H1 (cell line): ENCODE measurements around the gene MRI1. TPM values are rescaled to one million over a fixed set of nuclear protein-coding genes. Genes with fewer than 3 reads are reported as not detected.

Source experiments
- CTCF ChIA-PET: fragments of 300-600 bp; sonication (Branson Sonifier 250); formaldehyde crosslinking; loops from one replicate; lab custom pipeline; 2021; ENCODE audit not compliant: partially characterized antibody; lab: Charles Lee
- POLR2A ChIA-PET: fragments of 300-600 bp; sonication (Branson Sonifier 250); formaldehyde crosslinking; loops from one replicate; lab custom pipeline; 2021; ENCODE audit warnings: inconsistent platforms; ENCODE audit not compliant: partially characterized antibody; lab: Charles Lee
- DNase-seq, 2 experiments: peaks; one replicate each; pipeline versions ENCODE4 v3.0.0 to v3.0.0-alpha.2; 2010 to 2022; ENCODE audit warnings: low spot score in 2 of 2, low read depth in 1 of 2, mixed read lengths in 1 of 2
- FAIRE-seq: peaks from 2 replicates; lab custom pipeline; 2011; peaks lifted over from hg19 to GRCh38; lab: Jason Lieb, UNC
- H2AFZ ChIP-seq: 2 replicates; pipeline ENCODE4 v1.8.1; 2012; ENCODE audit warnings: low read length, inconsistent platforms
- H2AK5ac ChIP-seq: 2 replicates; pipeline ENCODE4 v1.6.1; 2013; ENCODE audit warnings: low read depth, low read length
- H2BK120ac ChIP-seq: replicated peaks from 2 replicates; pipeline ENCODE3; 2013; ENCODE audit warnings: low read depth, low read length, inconsistent platforms
- H2BK12ac ChIP-seq: 2 replicates; pipeline ENCODE4 v1.6.1; 2013; ENCODE audit warnings: low read depth, low read length
- H2BK15ac ChIP-seq: 2 replicates; pipeline ENCODE4 v1.6.1; 2013; ENCODE audit warnings: low read length
- H2BK20ac ChIP-seq: 2 replicates; pipeline ENCODE4 v1.6.1; 2013; ENCODE audit warnings: low read length
- H2BK5ac ChIP-seq: 2 replicates; pipeline ENCODE4 v1.6.1; 2013; ENCODE audit warnings: low read depth, low read length
- H3K14ac ChIP-seq: 2 replicates; pipeline ENCODE4 v1.6.1; 2013; ENCODE audit warnings: inconsistent platforms; ENCODE audit not compliant: insufficient read length
- H3K18ac ChIP-seq: 2 replicates; pipeline ENCODE4 v1.6.1; 2013; ENCODE audit warnings: low read length; ENCODE audit errors: extremely low read depth
- H3K23ac ChIP-seq: 2 replicates; pipeline ENCODE4 v1.6.1; 2013; ENCODE audit warnings: inconsistent platforms; ENCODE audit not compliant: insufficient read length
- H3K23me2 ChIP-seq: 2 replicates; pipeline ENCODE4 v1.6.1; 2013; ENCODE audit warnings: low read depth, low read length
- H3K27ac ChIP-seq: 2 replicates; pipeline ENCODE4 v1.6.1; 2011; ENCODE audit warnings: low read depth, low read length, inconsistent platforms
- H3K27me3 ChIP-seq, 4 experiments: replicated peaks in 1 of 4; 1 replicate in 1 of 4; 2 replicates in 3 of 4; pipeline versions ENCODE4 v1.6.1 to v1.8.1; 2011 to 2013; ENCODE audit warnings: low read length in 3 of 4, mild to moderate bottlenecking in 3 of 4, inconsistent platforms in 2 of 4, mixed read lengths in 2 of 4, moderate library complexity in 1 of 4; ENCODE audit not compliant: control insufficient read depth in 3 of 4, insufficient read depth in 3 of 4; ENCODE audit errors: extremely low read depth in 1 of 4
- H3K36me3 ChIP-seq, 4 experiments: 2 replicates each; pipeline versions ENCODE4 v1.6.1 to v1.8.1; 2011 to 2013; ENCODE audit warnings: mild to moderate bottlenecking in 4 of 4, low read length in 3 of 4, moderate library complexity in 2 of 4, control low read depth in 1 of 4, inconsistent platforms in 1 of 4; ENCODE audit not compliant: insufficient read depth in 4 of 4, control insufficient read depth in 2 of 4
- H3K4ac ChIP-seq: replicated peaks from 2 replicates; pipeline ENCODE3; 2013; ENCODE audit warnings: low read length, low read depth, mixed read lengths, inconsistent platforms; ENCODE audit not compliant: insufficient read length
- H3K4me1 ChIP-seq, 4 experiments: replicated peaks in 1 of 4; 1 replicate in 1 of 4; 2 replicates in 3 of 4; pipeline versions ENCODE4 v1.6.1 to v1.8.1; 2011 to 2013; ENCODE audit warnings: low read length in 3 of 4, inconsistent platforms in 2 of 4, mixed read lengths in 1 of 4; ENCODE audit not compliant: insufficient read depth in 4 of 4, control insufficient read depth in 3 of 4
- H3K4me2 ChIP-seq, 2 experiments: 2 replicates each; pipeline versions ENCODE4 v1.6.1 to v1.8.1; 2011 to 2013; ENCODE audit warnings: low read depth in 2 of 2, low read length in 2 of 2, control low read depth in 1 of 2, inconsistent platforms in 1 of 2, mild to moderate bottlenecking in 1 of 2; ENCODE audit not compliant: insufficient read depth in 1 of 2
- H3K4me3 ChIP-seq, 4 experiments: fragments of 200-600, 300-600 bp in 1 of 4; sonication (generic), shearing (Covaris generic), sonication (Bioruptor Twin) in 1 of 4; 2 replicates each; pipeline versions ENCODE4 v1.5.1 to v1.8.1; 2011 to 2016; ENCODE audit warnings: low read length in 4 of 4, low read depth in 3 of 4, control low read depth in 2 of 4, inconsistent platforms in 2 of 4, mild to moderate bottlenecking in 2 of 4, mixed read lengths in 1 of 4, moderate library complexity in 1 of 4; ENCODE audit not compliant: insufficient read depth in 2 of 4; ENCODE audit errors: extremely low read depth in 1 of 4
- H3K56ac ChIP-seq: replicated peaks from 2 replicates; pipeline ENCODE3; 2013; ENCODE audit warnings: low read depth, mild to moderate bottlenecking, mixed read lengths, low read length, inconsistent platforms; ENCODE audit not compliant: insufficient read length
- H3K79me1 ChIP-seq: 2 replicates; pipeline ENCODE4 v1.6.1; 2013; ENCODE audit warnings: low read depth, low read length, control low read depth
- H3K79me2 ChIP-seq, 2 experiments: 2 replicates each; pipeline versions ENCODE4 v1.6.1 to v1.8.1; 2012 to 2013; ENCODE audit warnings: low read length in 2 of 2, mild to moderate bottlenecking in 2 of 2, inconsistent platforms in 1 of 2; ENCODE audit not compliant: insufficient read depth in 2 of 2, control insufficient read depth in 1 of 2
- H3K9ac ChIP-seq, 4 experiments: replicated peaks in 1 of 4; 1 replicate in 1 of 4; 2 replicates in 3 of 4; pipeline versions ENCODE4 v1.6.1 to v1.8.1; 2011 to 2013; ENCODE audit warnings: low read depth in 3 of 4, low read length in 3 of 4, control low read depth in 2 of 4, mild to moderate bottlenecking in 2 of 4, moderate library complexity in 2 of 4, inconsistent platforms in 1 of 4; ENCODE audit errors: extremely low read depth in 1 of 4
- H3K9me3 ChIP-seq, 2 experiments: 2 replicates each; pipeline versions ENCODE4 v1.6.1 to v1.8.1; 2012 to 2013; ENCODE audit warnings: mild to moderate bottlenecking in 2 of 2, moderate library complexity in 2 of 2, control low read depth in 1 of 2, inconsistent platforms in 1 of 2, low read depth in 1 of 2, low read length in 1 of 2, mixed read lengths in 1 of 2; ENCODE audit not compliant: insufficient read depth in 2 of 2
- H4K20me1 ChIP-seq, 2 experiments: replicated peaks in 1 of 2; 2 replicates each; pipeline versions ENCODE3 to v1.8.1; 2011 to 2013; ENCODE audit warnings: inconsistent platforms in 2 of 2, low read length in 2 of 2, mild to moderate bottlenecking in 1 of 2; ENCODE audit not compliant: insufficient read depth in 2 of 2, control insufficient read depth in 1 of 2
- H4K5ac ChIP-seq: 2 replicates; pipeline ENCODE4 v1.6.1; 2013; ENCODE audit warnings: low read length, low read depth, mixed read lengths, inconsistent platforms; ENCODE audit not compliant: insufficient read length
- H4K8ac ChIP-seq: 2 replicates; pipeline ENCODE4 v1.8.0; 2013; ENCODE audit warnings: mild to moderate bottlenecking, moderate library complexity, low read length, inconsistent platforms; ENCODE audit not compliant: insufficient read depth; ENCODE audit errors: extremely low read depth
- H4K91ac ChIP-seq: replicated peaks from 2 replicates; pipeline ENCODE3; 2013; ENCODE audit warnings: low read length, mixed read lengths, inconsistent platforms; ENCODE audit not compliant: insufficient read length
- BACH1 ChIP-seq: IDR thresholded peaks from 2 replicates; pipeline ENCODE4 v1.6.1; 2012; ENCODE audit warnings: low read length, improper control_type of control experiment
- BRCA1 ChIP-seq: IDR thresholded peaks from 2 replicates; pipeline ENCODE4 v1.6.1; 2012; ENCODE audit warnings: low read depth, low read length, improper control_type of control experiment
- CBX8 ChIP-seq: fragments of 300-800, 300-1000 bp; sonication (generic); IDR thresholded peaks from 2 replicates; pipeline ENCODE4 v1.7.1; 2016; ENCODE audit warnings: low read depth, low read length, borderline replicate concordance
- CHD2 ChIP-seq: IDR thresholded peaks from 2 replicates; pipeline ENCODE4 v1.6.1; 2012; ENCODE audit warnings: low read length, improper control_type of control experiment
- HDAC2 ChIP-seq, 2 experiments: fragments of 300-600 bp in 1 of 2; sonication (generic) in 1 of 2; IDR thresholded peaks; 2 replicates each; pipeline ENCODE4 v1.6.1; 2011 to 2012; ENCODE audit warnings: low read depth in 2 of 2, low read length in 2 of 2, mild to moderate bottlenecking in 2 of 2, moderate library complexity in 2 of 2, borderline replicate concordance in 1 of 2, inconsistent platforms in 1 of 2
- KDM4A ChIP-seq: IDR thresholded peaks from one replicate; pipeline ENCODE4 v1.7.1; 2012; ENCODE audit warnings: low read depth, mild to moderate bottlenecking, moderate library complexity, low read length, inconsistent platforms; ENCODE audit not compliant: severe bottlenecking
- PHF8 ChIP-seq: fragments of 200-600 bp; sonication (generic); conservative IDR thresholded peaks from 2 replicates; pipeline ENCODE4 v1.7.1; 2012; ENCODE audit warnings: low read depth, mild to moderate bottlenecking, inconsistent platforms, low read length, moderate library complexity
- POU5F1 ChIP-seq: IDR thresholded peaks from 2 replicates; pipeline ENCODE4 v1.6.1; 2011; ENCODE audit warnings: low read depth, mild to moderate bottlenecking, low read length, moderate library complexity
- RFX5 ChIP-seq: IDR thresholded peaks from 2 replicates; pipeline ENCODE4 v1.6.1; 2011; ENCODE audit warnings: low read depth, low read length, improper control_type of control experiment, borderline replicate concordance
- RNF2 ChIP-seq: fragments of 200-900, 300-1000 bp; sonication (generic); IDR thresholded peaks from 2 replicates; pipeline ENCODE4 v1.7.1; 2016; ENCODE audit warnings: borderline replicate concordance, low read depth, mild to moderate bottlenecking, antibody characterized with exemption, low read length; ENCODE audit not compliant: poor library complexity, severe bottlenecking; ENCODE audit errors: missing control alignments
- SP1 ChIP-seq: IDR thresholded peaks from 2 replicates; pipeline ENCODE4 v1.6.1; 2011; ENCODE audit warnings: low read depth, low read length
- SRF ChIP-seq: IDR thresholded peaks from 2 replicates; pipeline ENCODE4 v1.6.1; 2011; ENCODE audit warnings: mild to moderate bottlenecking, low read depth, low read length, moderate library complexity
- TAF1 ChIP-seq: IDR thresholded peaks from 2 replicates; pipeline ENCODE4 v1.6.1; 2011; ENCODE audit warnings: mild to moderate bottlenecking, low read depth, low read length
- TAF7 ChIP-seq: optimal IDR thresholded peaks from 2 replicates; pipeline ENCODE3; 2011; ENCODE audit warnings: low read depth, mild to moderate bottlenecking, inconsistent platforms, low read length, moderate library complexity, borderline replicate concordance
- YY1 ChIP-seq: IDR thresholded peaks from 2 replicates; pipeline ENCODE4 v1.6.1; 2011; ENCODE audit warnings: low read depth, mild to moderate bottlenecking, low read length
- WGBS, 2 experiments: shearing (Covaris generic) in 1 of 2; methylation state at CpG; one replicate each; pipeline versions ENCODE4 v1.1.6 to v1.1.7; 2013 to 2015; ENCODE audit warnings: low lambda C conversion rate in 2 of 2, mixed read lengths in 2 of 2, inconsistent platforms in 1 of 2, low coverage in 1 of 2, missing lambda C conversion rate in 1 of 2; ENCODE audit not compliant: insufficient replicate concordance in 2 of 2, insufficient coverage in 1 of 2, insufficient read length in 1 of 2; ENCODE audit errors: extremely low coverage in 1 of 2, missing lambda C conversion rate in 1 of 2; 5-methylcytosine and 5-hydroxymethylcytosine counted together
- polyA plus RNA-seq, 7 experiments: library from polyadenylated mRNA; depleted of rRNA in 3 of 7; stranded (reverse) in 5 of 7; unstranded in 2 of 7; fragments of >200 nt in 5 of 7; fragments of 200-250 nt in 2 of 7; gene quantifications; 1 replicate in 5 of 7; 2 replicates in 1 of 7; 4 replicates in 1 of 7; pipeline versions ENCODE4 v1.2.1 to v1.2.3, GENCODE V29; 2011 to 2013; ENCODE audit warnings: missing spikeins in 2 of 7, mixed read lengths in 2 of 7
- total RNA-seq: library from RNA; stranded (reverse); fragmentation: NEBNext Ultra II Directional; extraction: Animal tissue kit (Norgen Biotek cat#: 25700); gene quantifications from 2 replicates; pipeline ENCODE4 v1.2.1, GENCODE V29; 2021

Gene MRI1
- total and polyA plus RNA-seq, 2 of the 8 experiments (the other 6 are each of a cell fraction or from before 2014, with no cell fraction given): 24.5 to 29.5 TPM

DNA sequence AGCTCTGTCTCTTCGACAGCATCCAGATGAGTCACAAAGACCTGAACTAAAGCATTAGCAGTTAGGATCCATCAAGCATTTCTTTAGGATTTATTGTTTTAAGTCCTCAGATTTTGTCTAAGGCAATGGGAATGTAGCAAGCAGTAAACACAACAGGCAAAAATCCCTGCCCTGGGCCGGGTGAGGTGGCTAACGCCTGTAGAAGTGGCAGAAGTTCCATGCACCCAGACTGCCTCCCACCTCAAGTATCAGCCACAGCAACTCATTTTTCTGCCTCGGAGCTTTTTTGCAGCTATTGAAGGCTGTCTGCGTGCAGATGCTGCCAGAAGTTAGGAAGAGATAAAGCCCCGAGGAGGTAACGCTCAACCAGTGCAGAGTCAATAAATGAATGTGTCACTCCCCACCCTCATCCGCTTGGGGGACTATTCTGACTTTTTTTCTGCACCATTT, 47.1 kb upstream of the MRI1 start:
- no peak overlapping the region for H3K9ac ChIP-seq
- no peaks in the 10 kb centered on the region for H4K20me1 ChIP-seq
- H3K23ac ChIP-seq: no peak overlapping the region
- no peaks in the 10 kb centered on the region for H3K23me2 ChIP-seq
- H2AFZ ChIP-seq: no peak overlapping the region
- no peak overlapping the region for H2BK120ac ChIP-seq
- no peak overlapping the region for H2BK12ac ChIP-seq
- WGBS, 2 experiments: 86% methylated on average over 8 of the region's 8 CpGs; no CpG with 5 or more reads in 1 of the 2 experiments
- no peak overlapping the region for H4K5ac ChIP-seq
- peaks cover 0 to 7% of the 10 kb centered on the region in 2 experiments; a peak in 2 of 4 replicates for H3K9me3 ChIP-seq
- no peaks in the 10 kb centered on the region for H3K27me3 ChIP-seq
- no peak overlapping the region for H3K4me3 ChIP-seq
- H3K79me1 ChIP-seq: no peaks in the 10 kb centered on the region
- H2BK5ac ChIP-seq: no peak overlapping the region
- H2AK5ac ChIP-seq: no peak overlapping the region
- no peak overlapping the region for H3K18ac ChIP-seq
- no peak overlapping the region for H2BK20ac ChIP-seq
- no peaks in the 10 kb centered on the region for H3K4me1 ChIP-seq
- DNase-seq (no peak), FAIRE-seq (no peak)
- no peak overlapping the region for H3K27ac ChIP-seq
- no peaks in the 10 kb centered on the region for H3K36me3 ChIP-seq
- no peak overlapping the region for H4K8ac ChIP-seq
- no peak overlapping the region for H3K56ac ChIP-seq
- ChIA-PET CTCF (interaction anchor here (0.6 to 1.8 kb wide), 15 partner anchors 9 to 439 kb away, joined by 3 to 7 read pairs (median 3); no protein-coding TSS in a partner anchor), POLR2A (no interaction called here)
- H3K4ac ChIP-seq: no peak overlapping the region
- H3K79me2 ChIP-seq: no peaks in the 10 kb centered on the region
- H2BK15ac ChIP-seq: no peak overlapping the region
- no peak overlapping the region for H4K91ac ChIP-seq
- no peak overlapping the region for H3K4me2 ChIP-seq
- H3K14ac ChIP-seq: no peak overlapping the region
- no peak for TF ChIP-seq KDM4A
- TF ChIP-seq SP1: no peak
- TF ChIP-seq SRF: no peak
- TF ChIP-seq RNF2: no peak
- no peak for TF ChIP-seq RFX5
- no peak for TF ChIP-seq TAF7
- TF ChIP-seq HDAC2 (IDR thresholded peaks at IDR 0.05; ENCODE audit: borderline replicate concordance in 1 of 2, low read depth in 2 of 2, low read length in 2 of 2): no peak
- TF ChIP-seq YY1: no peak
- TF ChIP-seq CHD2: no peak
- no peak for TF ChIP-seq PHF8
- TF ChIP-seq TAF1: no peak
- TF ChIP-seq BACH1: no peak
- TF ChIP-seq POU5F1: no peak
- TF ChIP-seq BRCA1: no peak
- no peak for TF ChIP-seq CBX8
